Hippocampal formation (tissue), 2 donors: Measurements from ENCODE around the gene SARS2.
A peak's percentile ranks its signal among the peaks of the same experiment; 100 is the strongest.
"Not testable (repeated sequence)": the region's sequence is repeated elsewhere in the genome, so short reads cannot be mapped to it uniquely, and the experiment has no call there.

Experiments
- DNase-seq, 2 donors: peaks; one replicate each; lab custom pipeline; 2025; lab: John Stamatoyannopoulos, UW

SARS2 gene

GRCh38 chr19:38892841-38893240, 37.7 kb downstream of the SARS2 start:
- DNase-seq: no peak

- peak; percentile 62 to 72 for DNase-seq
These were observed 38.8 kb downstream of the SARS2 start for GRCh38 chr19:38891771-38892170.

DNA sequence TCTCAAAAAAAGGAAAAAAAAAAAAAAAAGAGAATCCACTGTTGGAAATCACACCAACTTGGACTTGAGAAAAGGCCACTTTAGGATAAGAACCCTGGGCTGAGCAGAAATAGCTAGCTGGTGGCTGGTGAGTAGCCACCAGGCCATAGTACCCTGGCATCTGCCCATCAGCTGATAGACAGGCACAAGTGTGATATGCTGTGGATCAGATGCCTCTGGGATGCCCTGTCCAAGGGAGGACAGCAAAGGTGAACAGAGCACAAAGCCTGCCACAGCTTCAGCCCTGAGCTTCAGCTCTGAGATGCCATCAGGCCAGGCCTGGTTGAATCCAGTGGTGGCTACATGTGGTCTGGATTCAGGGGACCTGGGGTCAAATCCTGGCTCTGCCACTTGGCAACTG, 39.9 kb downstream of the SARS2 start:
- DNase-seq: no peak

GRCh38 chr19:38889803-38890202, 40.8 kb downstream of the SARS2 start:
- DNase-seq: no peak

DNA sequence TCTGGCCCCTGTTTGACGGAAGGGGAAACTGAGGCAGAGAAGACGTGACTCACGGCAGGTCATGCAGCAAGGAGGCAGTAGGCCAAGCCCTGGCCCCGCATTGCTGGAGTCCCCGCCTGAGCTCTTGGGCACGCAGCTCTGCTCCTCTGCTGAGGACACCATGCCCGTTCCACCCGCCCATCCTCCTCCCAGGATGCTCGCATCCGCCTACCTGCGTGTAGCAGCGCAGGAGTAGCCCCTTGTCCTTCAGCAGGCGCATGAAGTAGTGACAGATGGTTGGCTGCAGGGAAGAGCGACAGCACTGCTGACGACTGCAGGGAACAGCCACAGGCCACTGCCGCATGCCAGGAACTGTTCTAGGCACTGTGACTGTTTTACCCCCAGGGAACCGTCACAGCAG, 41.7 kb downstream of the SARS2 start:
- DNase-seq: no peak

DNA sequence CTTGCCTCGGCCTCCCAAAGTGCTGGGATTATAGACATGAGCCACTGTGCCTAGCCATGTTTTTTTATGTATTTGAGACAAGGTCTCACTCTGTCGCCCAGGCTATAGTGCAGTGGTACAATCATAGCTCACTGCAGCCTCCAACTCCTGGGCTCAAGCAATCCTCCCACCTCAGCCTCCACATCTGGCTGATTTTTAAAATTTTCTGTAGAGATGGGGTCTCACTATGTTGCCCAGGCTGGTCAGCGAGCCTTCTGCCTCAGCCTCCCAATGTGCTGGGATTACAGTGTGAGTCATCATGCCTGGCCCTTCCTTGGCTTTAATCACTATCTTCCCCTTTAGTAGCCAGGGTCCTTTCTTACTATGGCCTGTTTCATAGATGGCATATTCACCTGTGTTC, 45.9 kb downstream of the SARS2 start:
- DNase-seq: not testable (repeated sequence)

DNA sequence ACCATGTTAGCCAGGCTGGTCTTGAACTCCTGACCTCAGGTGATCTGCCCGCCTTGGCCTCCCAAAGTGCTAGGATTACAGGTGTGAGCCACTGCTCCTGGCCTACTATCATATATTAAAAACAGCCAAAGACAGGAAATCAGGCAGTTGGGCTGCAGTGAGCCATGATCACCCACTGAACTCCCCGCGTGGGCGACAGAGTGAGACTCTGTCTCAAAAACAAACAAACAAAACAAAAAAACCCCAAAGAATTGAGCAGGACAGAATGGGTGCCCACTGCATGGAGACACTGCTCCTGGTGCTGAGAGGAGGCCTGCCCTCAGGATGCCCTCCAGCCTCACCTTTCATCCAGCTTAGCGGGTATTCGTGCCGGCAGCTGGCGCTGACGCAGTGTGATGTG, 47.3 kb downstream of the SARS2 start:
- no peak for DNase-seq

GRCh38 chr19:38880882-38881609, 49.5 kb downstream of the SARS2 start:
- no peak for DNase-seq

DNA sequence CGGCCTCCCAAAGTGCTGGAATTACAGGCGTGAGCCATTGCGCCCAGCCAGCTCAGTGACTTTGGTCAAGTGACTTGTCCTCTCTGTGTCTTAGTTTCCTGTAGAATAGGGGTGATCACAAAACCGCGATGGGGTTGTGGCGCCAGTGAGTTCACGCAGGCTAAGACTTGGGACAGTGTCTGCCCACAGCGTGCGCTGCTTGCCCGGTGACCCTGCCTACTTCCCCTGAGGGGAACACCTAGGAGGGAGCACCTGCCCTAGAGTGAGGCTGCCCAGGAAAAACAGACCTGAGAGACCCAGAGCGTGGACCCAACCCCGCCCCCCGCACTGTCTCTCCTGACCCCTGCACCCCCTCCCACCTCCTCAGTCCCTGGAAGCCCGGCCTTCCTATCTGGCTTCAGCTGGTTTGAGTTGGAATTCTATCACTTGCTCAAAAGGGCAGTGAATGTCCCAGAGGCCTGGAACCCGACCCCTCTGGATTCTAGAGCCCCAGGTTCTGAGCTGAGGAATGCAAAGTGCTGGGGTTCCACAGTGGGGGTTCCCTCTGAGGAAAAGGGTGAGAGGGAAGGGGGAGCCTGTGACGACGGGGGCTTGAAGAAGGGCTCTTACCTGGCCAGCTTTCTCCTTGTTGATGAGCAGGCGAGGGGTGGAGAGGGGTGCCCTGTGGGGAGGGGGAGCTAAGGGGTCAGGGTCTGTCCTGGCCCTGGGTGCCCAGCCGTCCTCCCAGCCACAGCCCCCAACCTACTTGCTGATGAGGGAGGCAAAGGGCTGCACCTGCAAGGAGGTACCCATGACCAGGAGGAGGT, 50.3 kb downstream of the SARS2 start:
- DNase-seq: no peak

GRCh38 chr19:38879400-38879751, 51.2 kb downstream of the SARS2 start:
- DNase-seq: no peak

DNA sequence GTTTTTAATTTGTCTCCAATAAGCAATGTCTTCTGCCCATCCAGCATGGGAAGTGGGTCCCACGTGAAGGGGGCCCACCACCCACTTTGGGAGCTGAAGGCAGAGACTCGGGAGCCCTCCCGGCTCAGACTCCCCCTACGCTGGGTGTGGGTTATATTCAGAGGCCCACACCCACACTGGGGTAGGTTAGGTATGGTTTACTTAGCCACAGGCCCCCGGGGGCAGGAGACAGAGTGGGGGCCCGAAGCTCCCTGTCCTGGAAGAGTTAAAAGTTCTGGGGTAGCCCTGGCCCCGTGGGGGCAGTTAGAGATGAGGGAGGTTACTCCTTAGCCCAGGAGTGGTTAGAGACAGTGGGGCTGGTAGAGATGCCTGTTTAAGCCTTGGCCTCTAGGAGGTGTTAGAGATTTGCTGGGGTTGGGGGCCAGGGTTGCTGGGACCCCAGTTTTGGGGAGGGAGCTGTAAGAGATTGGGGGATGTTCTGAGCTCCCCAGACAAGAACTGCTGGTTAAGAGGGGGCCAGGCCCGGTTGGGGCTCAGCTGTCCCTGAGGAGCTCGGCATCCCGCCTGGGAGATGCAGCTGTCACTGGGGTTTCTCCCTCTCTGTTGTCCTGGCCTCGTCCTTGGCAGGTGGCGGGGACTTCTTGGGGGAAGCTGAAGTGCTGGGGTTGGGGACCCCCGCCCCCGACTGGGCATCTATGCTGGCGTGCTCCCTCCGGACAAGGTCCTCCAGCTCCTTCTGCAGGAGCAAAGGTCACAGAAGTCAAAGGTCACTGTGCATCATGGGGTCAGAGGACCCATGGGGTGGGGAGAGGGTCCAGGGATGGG, 51.8 kb downstream of the SARS2 start:
- no peak for DNase-seq

GRCh38 chr19:38877781-38878574, 52.6 kb downstream of the SARS2 start, which contains the start of gene RINL:
Gene RINL, minus strand, starts transcription at chr19:38878275. Its CDS starts 1,533 bp downstream, at chr19:38876742.
- peak in 1 of 2 donors; percentile 9 for DNase-seq

DNA sequence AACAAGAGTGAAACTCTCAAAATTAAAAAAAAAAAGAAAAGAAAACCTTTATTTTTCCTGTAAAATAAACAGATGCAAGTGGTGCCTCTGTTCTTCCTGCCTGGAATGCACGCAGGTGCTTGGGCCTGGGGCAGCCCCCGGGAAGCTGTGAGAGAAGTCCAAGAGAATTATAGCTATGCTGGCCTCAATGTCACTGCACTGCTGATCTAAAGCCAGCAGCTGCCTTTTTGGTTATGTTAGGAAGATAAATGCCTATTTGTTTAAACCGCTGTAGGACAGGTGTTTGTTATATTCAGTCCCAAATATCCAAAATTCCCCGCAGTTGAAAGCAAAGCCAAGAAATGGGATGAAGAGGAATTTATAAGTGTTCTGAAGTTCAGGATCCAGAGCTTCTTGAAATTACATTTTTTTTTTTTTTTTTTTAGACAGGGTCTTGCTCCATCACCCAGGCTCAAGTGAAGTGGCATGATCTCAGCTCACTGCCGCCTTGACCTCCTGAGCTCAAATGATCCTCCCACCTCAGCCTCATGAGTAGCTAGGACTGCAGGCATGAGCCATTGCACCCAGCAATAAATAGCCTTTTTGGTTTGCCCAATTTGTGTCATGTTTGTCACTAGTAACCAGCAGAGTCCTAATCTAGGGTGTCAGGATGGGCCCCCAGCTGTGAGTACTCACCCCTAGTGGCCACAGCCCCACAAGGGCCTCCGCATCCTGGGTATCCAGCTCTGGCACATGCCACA, 54.7 kb downstream of the SARS2 start:
- DNase-seq: no peak

GRCh38 chr19:38873400-38873799, 57.2 kb downstream of the SARS2 start:
- not testable (repeated sequence) for DNase-seq

DNA sequence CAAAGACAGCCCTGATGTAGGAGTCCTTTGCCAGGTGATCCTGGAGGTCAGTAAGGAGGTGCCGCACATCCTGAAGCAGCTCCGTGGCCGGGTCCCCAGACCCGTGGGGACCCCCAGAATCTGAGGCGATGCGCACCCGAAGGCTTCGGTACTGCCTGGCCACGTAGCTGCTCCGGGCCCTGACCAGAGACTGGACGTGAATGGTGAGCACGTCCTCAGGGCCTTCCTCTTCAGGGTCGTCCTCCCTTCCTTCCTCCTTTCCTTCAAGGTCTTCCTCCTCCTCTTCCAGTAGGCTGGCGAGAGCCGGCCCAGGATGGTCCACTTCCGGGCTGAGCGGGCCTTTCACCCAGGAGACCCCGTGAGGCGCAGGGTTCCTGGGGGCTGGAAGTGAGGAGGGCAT, 60.0 kb downstream of the SARS2 start:
- DNase-seq: no peak

DNA sequence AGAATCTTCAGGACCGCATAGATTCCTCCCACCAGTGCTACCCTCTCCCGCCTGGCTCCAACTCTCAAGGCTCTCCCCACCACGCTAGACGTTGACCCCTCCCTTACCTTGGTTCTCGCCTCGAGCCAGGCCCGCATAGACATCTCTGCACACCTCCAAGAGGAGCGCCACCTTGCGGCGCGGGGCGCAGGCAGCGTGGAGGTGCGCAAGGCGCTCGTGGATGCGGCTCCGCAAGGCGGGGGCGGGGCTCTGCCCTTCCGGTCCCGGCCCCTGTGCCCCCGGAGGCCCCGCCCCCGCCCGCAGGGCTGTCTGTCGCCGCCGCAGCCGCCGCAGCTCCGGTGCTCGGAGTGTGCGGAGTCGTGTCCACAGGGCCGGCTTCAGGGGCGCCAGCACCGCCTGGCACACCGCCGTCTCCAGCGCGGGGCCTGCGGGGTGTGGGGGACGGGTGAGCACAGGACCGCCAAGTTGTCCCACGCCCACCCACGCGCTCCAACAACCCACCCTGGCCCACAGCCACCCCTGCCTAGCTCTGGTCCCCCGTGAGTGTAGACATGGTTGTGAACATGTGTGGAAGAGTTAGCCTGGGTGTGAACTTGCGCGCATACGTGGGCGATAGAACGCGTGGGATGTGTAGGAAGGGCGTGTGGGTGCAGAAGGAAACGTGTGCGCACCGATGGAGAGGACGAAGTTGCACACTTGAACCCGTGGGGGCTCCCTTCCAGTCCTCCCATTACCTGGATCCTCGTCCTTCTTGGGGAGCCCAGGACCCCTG, 60.5 kb downstream of the SARS2 start:
- DNase-seq: peak in 1 of 2 donors; percentile 71

GRCh38 chr19:38869160-38869835, 61.3 kb downstream of the SARS2 start:
- DNase-seq: peak in 1 of 2 donors; percentile 6

DNA sequence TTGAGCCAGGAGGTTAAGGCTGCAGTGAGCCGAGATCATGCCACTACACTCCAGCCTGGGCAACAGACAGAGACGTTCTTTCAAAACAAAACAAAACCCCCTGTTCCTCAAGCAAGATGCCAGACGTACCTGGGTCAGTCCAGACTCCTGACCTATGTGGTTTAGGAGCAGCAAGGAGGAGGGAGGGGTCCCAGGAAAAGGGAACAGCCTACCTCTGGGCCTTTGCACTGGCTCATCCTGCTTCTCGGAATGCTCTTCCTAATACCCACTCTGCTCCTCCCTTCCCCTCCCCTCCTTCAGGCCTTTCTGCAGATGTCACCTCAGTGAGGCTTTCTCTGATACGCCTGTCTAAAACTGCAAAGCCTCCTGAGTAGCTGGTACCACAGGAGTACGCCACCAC, 62.0 kb downstream of the SARS2 start:
- no peak for DNase-seq

DNA sequence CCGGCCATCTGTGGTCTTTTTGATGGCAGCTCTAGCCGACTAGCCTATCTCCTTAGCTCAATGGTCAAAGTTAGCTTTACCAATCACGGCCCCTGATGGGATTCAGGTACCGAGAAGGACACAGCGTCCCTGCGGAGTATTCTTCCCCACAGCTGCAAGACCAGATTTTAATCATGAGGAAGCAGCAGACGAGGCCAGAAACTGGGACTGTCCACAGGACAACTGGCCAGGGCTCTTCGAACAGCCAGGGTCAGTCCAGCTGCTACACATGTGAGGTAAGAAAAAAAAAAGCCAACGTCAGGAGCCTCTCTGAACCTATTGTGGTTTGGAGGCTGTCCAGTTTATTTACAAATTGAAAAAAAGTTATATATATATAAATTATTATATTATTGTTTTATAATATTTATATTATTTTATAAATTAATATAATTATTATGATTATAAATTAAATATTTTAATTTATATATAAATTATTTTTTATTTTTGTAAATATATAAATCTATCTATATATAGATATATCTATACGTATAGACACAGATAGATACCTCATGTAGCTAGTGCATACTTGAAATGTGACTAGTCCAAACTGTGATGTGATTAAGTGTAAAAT, 63.3 kb downstream of the SARS2 start:
- no peak for DNase-seq
